AML-193 (cell line): ENCODE results near the gene UGDH.
"Not testable (repeated sequence)": the region's sequence is repeated elsewhere in the genome, so short reads cannot be mapped to it uniquely, and the experiment has no call there.

Experiments
- DNase-seq, 2 experiments: peaks; one replicate each; lab custom pipeline; 2025; lab: John Stamatoyannopoulos, UW

UGDH gene

GRCh38 chr4:39527296-39528060 is at the start of gene UGDH:
TSS of gene UGDH (minus strand) at chr4:39527439. CDS start at chr4:39521512, 5,927 bp downstream.
- DNase-seq, result peak; percentile 88 to 94

DNA sequence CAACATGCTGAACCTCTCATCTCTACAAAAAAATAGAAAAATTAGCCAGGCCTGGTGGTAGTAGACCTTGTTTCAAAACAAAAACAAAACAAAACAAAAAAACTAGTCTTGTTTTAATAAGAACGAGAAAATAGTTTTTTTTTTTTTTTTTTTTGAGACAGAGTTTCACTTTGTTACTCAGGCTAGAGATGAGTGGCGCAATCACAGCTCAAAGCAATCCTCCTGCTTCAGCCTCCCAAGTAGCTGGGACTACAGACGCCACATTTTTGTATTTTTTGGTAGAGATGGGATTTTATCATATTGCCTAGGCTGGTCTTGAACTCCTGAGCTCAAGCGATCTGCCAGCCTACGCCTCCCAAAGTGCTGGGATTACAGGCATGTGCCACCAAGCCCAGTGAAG is 47.7 kb upstream of the UGDH start:
- no peak for DNase-seq

DNA sequence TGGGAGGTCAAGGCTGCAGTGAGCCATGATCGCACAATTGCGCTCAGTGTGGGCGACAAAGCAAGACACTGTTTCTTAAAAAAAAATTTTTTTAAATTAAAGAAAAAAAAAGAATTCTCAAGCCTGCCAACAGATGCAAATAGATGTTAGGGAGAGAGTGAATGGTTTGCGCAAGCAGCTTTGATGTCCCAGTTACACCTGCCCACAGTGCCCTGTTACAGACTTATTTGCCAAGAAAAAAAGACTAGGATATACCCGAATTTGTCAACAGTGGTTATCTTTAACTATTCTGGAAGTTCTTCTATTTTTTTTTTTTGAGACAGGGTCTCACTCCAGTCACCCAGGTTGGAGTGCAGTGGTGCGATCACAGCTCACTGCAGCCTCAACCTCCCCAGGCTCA is 44.3 kb upstream of the UGDH start:
- DNase-seq, result no peak

GRCh38 chr4:39571054-39571453 is 43.8 kb upstream of the UGDH start:
- no peak for DNase-seq

- no peak for DNase-seq
Measured at GRCh38 chr4:39569209-39569608, 42.0 kb upstream of the UGDH start.

DNA sequence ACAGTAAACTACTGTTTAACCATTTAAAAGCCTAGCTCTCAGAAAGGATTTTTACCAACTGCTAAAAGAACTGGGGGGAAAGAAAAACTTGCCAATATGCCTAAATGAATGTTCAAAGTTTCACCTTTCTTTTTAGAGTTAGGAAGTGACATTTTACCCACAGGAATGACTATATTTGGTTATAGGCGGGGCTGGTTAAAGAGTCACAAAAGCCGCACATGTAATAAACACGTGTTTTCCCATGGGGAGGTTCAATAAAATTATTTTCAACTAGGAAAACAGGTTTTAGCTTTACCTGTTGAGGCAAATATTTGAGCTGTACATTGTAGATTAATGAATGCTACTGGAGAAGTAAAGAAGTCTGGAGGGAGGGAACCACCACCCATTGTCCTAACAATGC is 41.6 kb upstream of the UGDH start:
- no peak for DNase-seq

- no peak for DNase-seq
Measured at GRCh38 chr4:39565878-39566600, 38.8 kb upstream of the UGDH start.

DNA sequence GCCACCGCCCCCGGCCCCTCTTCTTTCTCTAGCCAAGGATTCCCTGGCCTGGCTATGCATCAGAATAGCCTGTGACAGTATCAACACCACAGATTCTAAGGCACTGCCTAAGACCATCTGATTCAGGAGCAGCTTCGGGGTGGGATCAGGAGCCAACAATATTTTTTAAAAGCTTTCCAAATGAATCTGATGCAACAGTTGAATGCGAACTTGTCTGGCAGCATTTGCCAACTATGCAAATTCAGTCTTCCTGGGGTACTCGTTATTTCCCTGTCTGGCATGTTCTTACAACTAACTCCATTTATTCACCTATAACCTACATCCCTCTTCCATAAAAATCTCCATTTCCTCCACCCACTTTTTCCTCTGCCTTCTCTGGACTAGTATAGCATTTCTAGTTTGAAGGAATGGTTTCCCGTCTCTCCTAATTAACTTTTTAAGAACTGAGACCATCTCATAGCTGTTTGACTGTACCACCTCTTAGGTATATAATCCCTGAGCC is 36.2 kb upstream of the UGDH start:
- DNase-seq, result no peak

GRCh38 chr4:39562792-39563191 is 35.6 kb upstream of the UGDH start:
- no peak for DNase-seq

DNA sequence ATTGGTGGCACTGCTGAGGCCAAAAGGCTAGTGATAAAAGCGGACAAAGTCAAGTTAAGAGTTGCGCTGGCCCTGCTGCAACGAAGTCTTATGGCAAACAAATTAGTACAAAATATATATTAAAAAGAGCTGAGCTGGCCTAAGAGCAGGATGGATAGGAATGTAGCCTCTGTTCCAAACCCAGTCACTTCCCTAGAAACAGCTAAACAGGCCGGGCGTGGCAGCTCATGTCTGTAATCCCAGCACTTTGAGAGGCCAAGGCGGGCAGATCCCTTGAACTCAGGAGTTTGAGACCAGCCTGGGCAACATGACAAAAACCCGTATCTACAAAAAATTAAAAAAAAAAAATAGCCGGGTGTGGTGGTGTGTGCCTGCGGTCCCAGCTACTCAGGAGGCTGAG is 32.4 kb upstream of the UGDH start:
- DNase-seq, result no peak

DNA sequence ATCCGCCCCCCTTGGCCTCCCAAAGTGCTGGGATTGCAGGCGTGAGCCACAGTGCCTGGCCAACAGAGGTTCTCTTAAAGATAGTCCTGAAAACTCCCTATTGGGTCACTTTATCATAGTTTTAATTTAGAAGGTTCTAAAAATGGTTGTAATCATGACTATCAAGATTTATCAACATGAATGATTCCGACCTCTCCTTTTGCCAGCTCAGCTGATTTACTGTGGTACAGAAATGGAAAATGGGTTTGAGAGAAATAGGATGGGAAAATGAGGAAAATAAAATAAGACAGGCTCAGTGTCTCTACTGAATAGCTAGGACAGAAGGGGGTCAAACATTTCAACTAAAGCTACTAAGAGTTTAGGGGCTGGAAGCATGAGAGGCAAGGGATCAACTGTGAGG is 28.2 kb upstream of the UGDH start:
- no peak for DNase-seq

DNA sequence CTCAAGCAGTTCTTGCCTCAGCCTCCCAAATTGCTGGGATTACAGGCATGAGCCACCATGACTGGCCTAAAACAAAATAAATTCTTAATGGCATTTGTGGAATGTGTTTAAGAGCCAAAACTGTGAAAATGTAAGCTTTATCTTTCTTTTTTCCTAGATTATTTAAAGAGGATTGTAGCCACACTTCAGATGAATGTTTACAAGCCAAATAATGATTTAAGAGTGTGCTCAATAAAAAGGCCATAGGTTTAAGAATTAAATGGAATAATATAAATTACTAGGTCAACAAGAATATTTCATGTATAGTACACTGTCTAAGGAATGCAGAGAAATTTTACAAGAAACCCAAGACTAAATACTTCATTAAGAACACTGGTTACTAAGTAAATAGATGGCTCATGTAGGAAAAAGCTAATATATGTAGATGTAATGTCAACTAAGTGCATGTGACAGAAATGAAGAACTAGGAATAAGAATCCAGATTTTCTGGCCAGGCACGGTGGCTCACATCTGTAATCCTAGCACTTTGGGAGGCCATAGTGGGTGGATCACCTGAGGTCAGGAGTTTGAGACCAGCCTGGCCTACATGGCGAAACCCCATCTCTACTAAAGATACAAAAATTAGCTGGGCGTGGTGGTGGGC is 21.3 kb upstream of the UGDH start:
- no peak for DNase-seq

GRCh38 chr4:39544580-39545315 is 17.5 kb upstream of the UGDH start:
- no peak for DNase-seq

DNA sequence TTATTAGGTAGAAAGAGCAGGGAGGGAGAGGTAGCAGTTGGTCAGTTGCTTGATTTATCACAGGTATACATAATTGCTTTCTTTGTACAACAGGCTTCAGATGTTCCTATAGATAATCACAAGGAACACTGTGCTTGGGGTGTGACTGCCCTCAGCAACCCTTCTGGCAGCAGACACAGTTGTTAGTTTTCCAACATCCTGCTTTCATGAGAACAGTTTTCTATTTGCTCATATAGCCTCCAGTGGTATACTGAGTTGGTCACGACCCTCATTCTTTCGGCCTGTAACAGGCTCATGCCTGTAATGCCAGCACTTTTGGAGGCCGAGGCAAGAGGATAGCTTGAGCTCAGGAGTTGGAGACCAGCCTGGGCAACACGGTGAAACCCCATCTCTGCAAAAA is 16.8 kb upstream of the UGDH start:
- not testable (repeated sequence) for DNase-seq

DNA sequence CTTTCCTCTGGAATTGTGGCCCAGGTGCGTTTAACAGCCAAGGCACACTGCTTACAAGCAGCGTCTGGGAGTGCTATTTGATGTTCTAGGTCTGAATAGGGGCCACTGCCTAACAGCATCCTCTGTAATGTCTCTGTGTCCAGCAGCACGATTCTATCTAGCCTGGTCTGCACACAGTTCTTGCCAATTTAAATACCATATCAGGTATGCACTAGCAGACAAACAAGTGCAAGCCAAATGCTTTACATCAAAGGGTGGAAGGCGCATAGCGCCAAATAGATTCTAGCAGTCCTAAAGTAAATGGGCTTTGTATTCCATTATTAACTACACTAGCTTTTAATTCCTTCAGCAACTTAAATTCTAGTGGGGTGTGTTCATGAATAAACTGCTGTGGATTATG is 15.8 kb upstream of the UGDH start:
- no peak for DNase-seq

DNA sequence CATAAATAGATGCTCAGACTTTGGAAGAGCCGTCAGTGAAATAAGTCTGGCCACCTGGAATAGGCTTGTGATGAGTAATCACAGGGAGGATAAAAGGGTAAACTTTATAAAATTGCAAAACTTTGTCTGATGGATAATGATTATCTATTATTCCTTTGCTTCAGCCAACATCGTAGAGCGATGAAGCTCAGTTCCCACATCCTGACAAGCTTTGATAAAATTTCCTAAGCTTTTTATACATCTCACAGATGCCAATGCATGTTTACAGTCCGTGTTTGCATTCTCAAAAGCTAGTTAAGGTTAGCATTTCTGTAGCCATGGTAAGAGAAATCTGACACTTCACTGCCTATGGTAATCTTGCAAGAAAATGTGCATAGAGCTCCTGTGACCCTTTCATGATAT is 15.4 kb upstream of the UGDH start:
- DNase-seq, result no peak

- no peak for DNase-seq
Measured at GRCh38 chr4:39541987-39542610, 14.9 kb upstream of the UGDH start.

DNA sequence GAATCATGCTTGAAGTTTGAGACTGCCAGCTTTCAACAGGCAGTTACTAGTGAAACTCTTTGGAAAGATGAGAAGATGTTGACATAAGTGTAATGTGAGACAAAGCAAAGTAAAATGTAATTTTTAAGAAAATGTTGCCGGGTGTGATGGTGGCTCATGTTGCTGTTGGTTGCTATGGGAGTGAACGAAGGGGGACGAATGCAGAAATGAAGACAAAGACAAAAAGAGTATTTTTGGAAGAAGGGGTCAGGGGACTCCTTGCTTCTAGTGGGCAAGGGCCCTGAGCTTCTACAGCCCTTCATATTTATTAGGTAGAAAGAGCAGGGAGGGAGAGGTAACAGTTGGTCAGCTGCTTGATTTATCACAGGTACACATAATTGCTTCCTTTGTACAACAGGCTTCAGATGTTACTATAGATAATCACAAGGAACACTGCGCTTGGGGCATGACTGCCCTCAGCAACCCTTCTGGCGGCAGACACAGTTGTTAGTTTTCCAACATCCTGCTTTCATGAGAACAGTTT is 11.9 kb upstream of the UGDH start:
- no peak for DNase-seq

GRCh38 chr4:39533541-39533940 is 6.3 kb upstream of the UGDH start:
- DNase-seq, result no peak

GRCh38 chr4:39532237-39532636 is 5.0 kb upstream of the UGDH start:
- DNase-seq, result not testable (repeated sequence)

- no peak for DNase-seq
Measured at GRCh38 chr4:39530682-39531081, 3.4 kb upstream of the UGDH start.

GRCh38 chr4:39529534-39529933 is 2.3 kb upstream of the UGDH start:
- no peak for DNase-seq
